SK-N-SH treated with all-trans-retinoic acid at 6 μM for 48 hours (cell line): ENCODE data around the gene HOXB1.

Source experiments
- CSRNP3 ChIP-seq: fragments of 250-450 bp; sonication (Bioruptor Pico); IDR thresholded peaks from 2 replicates; pipeline ENCODE4 v1.5.1; 2021; ENCODE audit warnings: mild to moderate bottlenecking, moderate library complexity
- GLIS3 ChIP-seq: fragments of 250-450 bp; sonication (Bioruptor Pico); IDR thresholded peaks from 2 replicates; pipeline ENCODE4 v1.5.0; 2020; ENCODE audit warnings: mild to moderate bottlenecking, moderate library complexity
- PATZ1 ChIP-seq: fragments of 250-450 bp; sonication (Bioruptor Pico); IDR thresholded peaks from 2 replicates; pipeline ENCODE4 v1.8.0; 2020; ENCODE audit warnings: mild to moderate bottlenecking, moderate library complexity, borderline replicate concordance
- PPARA ChIP-seq: fragments of 250-450 bp; sonication (Bioruptor Pico); IDR thresholded peaks from 2 replicates; pipeline ENCODE4 v1.5.0; 2020; ENCODE audit warnings: mild to moderate bottlenecking, borderline replicate concordance
- RARB ChIP-seq: fragments of 250-450 bp; sonication (Bioruptor Pico); IDR thresholded peaks from 2 replicates; pipeline ENCODE4 v1.8.0; 2021; ENCODE audit warnings: mild to moderate bottlenecking, moderate library complexity
- ZFP3 ChIP-seq: fragments of 250-450 bp; sonication (Bioruptor Pico); IDR thresholded peaks from 2 replicates; pipeline ENCODE4 v1.5.0; 2020; ENCODE audit warnings: mild to moderate bottlenecking, moderate library complexity

- no peak for TF ChIP-seq ZFP3
- TF ChIP-seq GLIS3 (CRISPR knock-in tag): no peak
- TF ChIP-seq PPARA (CRISPR knock-in tag): no peak
- TF ChIP-seq RARB (CRISPR knock-in tag): no peak
- TF ChIP-seq PATZ1 (CRISPR knock-in tag): no peak
- no peak for TF ChIP-seq CSRNP3 (CRISPR knock-in tag)
Measured at GRCh38 chr17:48569674-48570324, 39.0 kb upstream of the HOXB1 start.
